Stimulated activated CD4-positive, alpha-beta T cell treated with anti-CD3 and anti-CD28 coated beads, Interleukin-12 subunit alpha, Interleukin-12 subunit beta, amount 100 ng/mL, for 4 hours (primary cell): ENCODE measurements around the gene STX5.
A peak's percentile ranks its signal among the peaks of the same experiment; 100 is the strongest.
"Not testable (repeated sequence)": the region's sequence is repeated elsewhere in the genome, so short reads cannot be mapped to it uniquely, and the experiment has no call there.

Experiments used
- DNase-seq: peaks from one replicate; pipeline ENCODE4 v3.0.0-alpha.2; 2020

Gene STX5

GRCh38 chr11:62778441-62778840 lies 53.4 kb downstream of the STX5 start:
- DNase-seq = no peak

GRCh38 chr11:62777389-62777788 lies 54.5 kb downstream of the STX5 start:
- DNase-seq = no peak

- DNase-seq = no peak
These were observed 56.2 kb downstream of the STX5 start for GRCh38 chr11:62775646-62776045.

GRCh38 chr11:62774407-62774806 lies 57.4 kb downstream of the STX5 start:
- DNase-seq = no peak

GRCh38 chr11:62771144-62772021 lies 60.5 kb downstream of the STX5 start, which contains the start of gene TAF6L:
Gene TAF6L (plus strand): TSS chr11:62771396. CDS start chr11:62775784, 4,388 bp downstream.
- peak; percentile 91 for DNase-seq

GRCh38 chr11:62770778-62771143 lies 61.1 kb downstream of the STX5 start:
- no peak for DNase-seq

- not testable (repeated sequence) for DNase-seq
These were observed 71.0 kb downstream of the STX5 start for GRCh38 chr11:62760867-62761227.

- no peak for DNase-seq
These were observed 73.7 kb downstream of the STX5 start for GRCh38 chr11:62757846-62758788.
